DND-41 (cell line): ENCODE measurements around the gene MATK.

Source experiments
- CTCF ChIP-seq: IDR thresholded peaks from 2 replicates; pipeline ENCODE4 v1.5.1; 2012; ENCODE audit warnings: borderline replicate concordance, low read length, moderate library complexity, mild to moderate bottlenecking; ENCODE audit not compliant: poor library complexity, severe bottlenecking; ENCODE audit errors: extremely low read depth
- EZH2 ChIP-seq: IDR thresholded peaks from 3 replicates; pipeline ENCODE4 v1.6.1; 2012; ENCODE audit warnings: borderline replicate concordance, low read depth, mild to moderate bottlenecking, moderate library complexity, low read length, inconsistent platforms; ENCODE audit not compliant: severe bottlenecking

DNA sequence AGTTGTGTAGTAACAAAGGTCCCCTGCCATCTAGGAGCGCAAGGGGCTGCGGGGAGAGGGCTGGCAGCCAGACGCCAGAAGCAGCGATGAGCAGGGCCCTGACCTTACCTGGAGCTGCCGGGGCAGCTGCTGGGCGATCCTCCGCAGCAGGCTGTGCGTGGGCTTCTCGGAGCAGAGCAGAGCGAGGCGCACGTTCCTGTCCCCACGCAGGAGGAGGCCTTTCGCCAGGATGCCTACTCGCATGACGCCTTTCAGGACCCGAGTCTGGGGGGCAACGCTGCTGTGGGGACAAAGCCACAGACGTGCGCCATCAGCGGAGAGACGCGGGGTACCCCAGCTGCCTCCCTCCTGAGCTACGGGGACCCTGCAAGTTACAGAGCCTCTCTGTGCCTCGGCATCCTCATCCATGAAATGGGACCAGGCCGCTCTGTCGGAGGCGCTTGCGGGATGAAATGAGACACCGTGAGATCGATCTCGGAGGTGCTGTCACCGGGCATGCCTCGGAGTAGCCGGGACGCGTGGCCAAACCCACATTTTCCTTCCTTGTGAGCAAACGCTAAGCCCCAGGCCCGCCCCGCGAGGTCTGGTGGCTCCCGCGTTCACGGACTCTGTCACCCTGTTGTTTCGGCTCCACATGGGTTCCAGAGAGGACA is 30.5 kb upstream of the MATK start:
- no peak for TF ChIP-seq CTCF
- TF ChIP-seq EZH2, result no peak
